AG08395 (cell line): ENCODE data around the gene ALKBH6.
"Not testable (repeated sequence)": the region's sequence is repeated elsewhere in the genome, so short reads cannot be mapped to it uniquely, and the experiment has no call there.

Source experiments
- DNase-seq: peaks from one replicate; pipeline ENCODE4 v3.0.0; 2012; ENCODE audit warnings: mixed read lengths, low spot score

ALKBH6 gene

GRCh38 chr19:36014012-36014924 is at the start of gene ALKBH6:
ALKBH6 (minus strand) TSS chr19:36014213; CDS start chr19:36013397, 816 bp downstream.
- DNase-seq: peak; percentile 99

GRCh38 chr19:36061367-36061766 is 47.4 kb upstream of the ALKBH6 start:
- no peak for DNase-seq

DNA sequence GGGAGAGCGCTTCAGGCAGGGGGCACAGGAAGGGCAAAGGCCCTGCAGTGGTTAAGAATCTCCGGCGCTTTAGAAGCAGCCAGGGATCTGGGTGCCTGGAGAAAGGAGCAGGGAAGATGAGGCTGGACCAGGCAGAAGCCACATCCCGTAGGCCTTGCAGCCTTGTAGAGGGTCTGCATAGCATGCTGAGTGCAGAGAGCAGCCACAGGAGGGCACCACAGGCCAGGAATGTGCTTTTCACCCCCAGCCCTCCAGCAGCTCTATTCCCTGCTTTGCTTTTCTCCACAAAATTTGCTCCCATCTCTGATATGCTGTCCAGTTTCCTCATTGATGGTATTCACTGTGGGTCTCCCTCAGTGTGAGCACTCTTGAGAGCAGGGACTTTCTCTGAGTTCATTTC is 46.4 kb upstream of the ALKBH6 start:
- DNase-seq: peak; percentile 69

DNA sequence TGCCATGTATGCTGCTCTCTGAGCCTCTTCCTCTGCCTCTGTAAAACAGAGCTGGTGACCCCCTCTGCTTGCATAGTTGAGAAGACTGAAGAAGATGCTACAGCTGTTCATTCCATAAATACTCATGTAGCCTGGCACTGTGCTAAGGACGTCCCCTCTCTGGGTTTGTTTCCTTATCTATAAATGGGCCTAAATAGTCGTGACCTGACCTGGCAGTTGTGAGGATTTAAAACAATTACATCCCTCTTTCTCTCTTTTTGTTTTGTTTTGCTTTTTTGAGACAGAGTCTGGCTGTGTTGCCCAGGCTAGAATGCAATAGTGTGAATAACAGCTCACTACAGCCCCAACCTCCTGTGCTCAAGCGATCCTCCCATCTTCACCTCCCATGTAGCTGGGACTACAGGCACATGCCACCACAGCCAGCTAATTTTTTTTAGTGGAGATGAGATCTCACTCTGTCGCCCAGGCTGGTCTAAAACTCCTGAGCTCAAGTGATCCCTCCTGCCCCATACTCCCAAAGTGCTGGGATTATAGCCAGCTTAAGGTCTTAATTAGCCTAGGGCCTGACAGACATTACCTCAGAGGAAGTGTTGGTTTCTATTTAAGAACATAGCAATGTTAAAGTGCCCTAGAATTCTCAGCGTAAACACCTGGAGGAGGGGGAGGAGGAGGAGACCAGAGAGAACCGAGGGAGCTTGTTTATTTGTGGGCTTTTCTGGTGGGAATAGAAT is 45.3 kb upstream of the ALKBH6 start:
- DNase-seq: no peak

- no peak for DNase-seq
Observed at GRCh38 chr19:36058481-36059179, 44.6 kb upstream of the ALKBH6 start.

- DNase-seq: peak; percentile 98
Observed at GRCh38 chr19:36054733-36055686, 41.0 kb upstream of the ALKBH6 start, which contains the start of gene WDR62. WDR62 (plus strand) TSS chr19:36054897; CDS start chr19:36054972, 75 bp downstream.

- peak; percentile 100 for DNase-seq
Observed at GRCh38 chr19:36054119-36054732, 40.2 kb upstream of the ALKBH6 start, which contains the start of gene THAP8. THAP8 (minus strand) TSS chr19:36054285; CDS start chr19:36054217, 68 bp downstream.

- no peak for DNase-seq
Observed at GRCh38 chr19:36051637-36052036, 37.6 kb upstream of the ALKBH6 start.

GRCh38 chr19:36051236-36051635 is 37.2 kb upstream of the ALKBH6 start:
- no peak for DNase-seq

- DNase-seq: no peak
Observed at GRCh38 chr19:36049080-36049698, 35.2 kb upstream of the ALKBH6 start.

- peak; percentile 7 for DNase-seq
Observed at GRCh38 chr19:36047835-36048234, 33.8 kb upstream of the ALKBH6 start.

DNA sequence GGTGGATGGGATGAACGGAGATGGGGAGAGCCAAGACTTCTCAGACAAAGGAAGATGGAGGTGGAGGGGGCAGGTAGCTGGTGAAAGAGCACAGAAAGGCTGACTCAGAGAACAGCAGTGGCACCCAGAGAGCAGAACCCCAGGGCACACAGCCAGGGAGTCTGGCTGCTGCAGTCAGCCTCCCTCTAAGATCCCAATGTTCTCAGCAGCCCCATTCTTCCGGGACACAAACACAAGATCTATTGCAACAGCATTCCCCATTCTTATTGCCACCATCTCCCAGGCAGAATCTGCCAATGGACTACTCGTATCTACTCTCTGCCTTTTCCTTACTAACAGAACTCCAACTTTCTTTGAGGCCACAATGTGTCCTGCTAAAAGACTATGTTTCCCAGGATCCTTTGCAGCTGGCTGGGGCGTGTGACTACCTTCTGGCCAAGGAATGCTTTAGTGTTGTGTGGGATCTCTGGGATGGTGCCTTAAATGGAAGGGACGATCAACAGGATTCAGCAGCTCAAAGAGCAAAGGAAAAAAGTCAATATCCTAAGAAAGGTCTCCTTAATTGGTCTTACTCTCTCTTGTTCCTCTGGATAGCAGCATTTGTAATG is 32.5 kb upstream of the ALKBH6 start:
- DNase-seq: no peak

GRCh38 chr19:36043952-36044351 is 29.9 kb upstream of the ALKBH6 start:
- no peak for DNase-seq

- peak; percentile 52 for DNase-seq
Observed at GRCh38 chr19:36041831-36042230, 27.8 kb upstream of the ALKBH6 start.

DNA sequence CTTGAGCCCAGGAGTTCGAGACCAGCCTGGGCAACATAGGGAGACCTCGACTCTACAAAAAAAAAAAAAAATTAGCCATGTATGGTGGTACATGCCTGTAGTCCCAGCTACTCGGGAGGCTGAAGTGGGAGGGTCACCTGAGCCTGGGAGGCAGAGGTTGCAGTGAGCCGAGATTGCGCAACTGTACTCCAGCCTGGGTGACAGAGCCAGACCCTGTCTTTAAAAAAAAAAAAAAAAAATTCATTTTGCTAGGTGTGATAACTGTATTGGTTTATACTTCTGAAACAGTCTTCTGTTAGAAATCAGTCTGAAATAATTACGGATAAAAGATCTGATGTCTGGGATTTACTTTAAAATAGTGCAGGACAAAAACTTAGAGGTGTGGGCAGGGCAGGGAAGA is 27.1 kb upstream of the ALKBH6 start:
- DNase-seq: not testable (repeated sequence)

DNA sequence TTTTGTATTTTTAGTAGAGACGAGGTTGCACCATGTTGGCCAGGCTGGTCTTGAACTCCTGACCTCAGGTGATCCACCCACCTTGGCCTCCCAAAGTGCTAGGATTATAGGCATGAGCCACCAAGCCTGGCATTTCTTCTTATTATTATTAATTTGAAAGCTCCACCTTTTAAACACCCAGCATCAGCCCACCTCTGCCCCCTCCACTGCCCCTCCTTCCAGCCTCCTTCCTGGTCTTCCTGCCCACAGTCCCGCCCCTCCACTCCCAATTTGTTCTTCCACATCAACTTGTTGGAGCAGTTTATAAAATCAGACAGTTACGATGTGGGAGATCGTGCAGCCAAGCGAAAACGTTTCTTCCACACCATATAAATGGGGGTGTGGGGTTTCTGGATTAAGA is 26.5 kb upstream of the ALKBH6 start:
- no peak for DNase-seq

- peak; percentile 100 for DNase-seq
Observed at GRCh38 chr19:36032251-36033104, 18.5 kb upstream of the ALKBH6 start, which contains the start of gene CLIP3. CLIP3 (minus strand) TSS chr19:36032873; CDS start chr19:36032357, 516 bp downstream.

- DNase-seq: no peak
Observed at GRCh38 chr19:36031308-36031707, 17.3 kb upstream of the ALKBH6 start.
